Measurements from ENCODE around the gene ADARB1. TPM values are rescaled to one million over a fixed set of nuclear protein-coding genes. Genes with fewer than 3 reads are reported as not detected.

Gene ADARB1
- polyA plus RNA-seq, 1 of the 3 experiments (the other 2 are of a cell fraction), result 7.8 TPM

DNA sequence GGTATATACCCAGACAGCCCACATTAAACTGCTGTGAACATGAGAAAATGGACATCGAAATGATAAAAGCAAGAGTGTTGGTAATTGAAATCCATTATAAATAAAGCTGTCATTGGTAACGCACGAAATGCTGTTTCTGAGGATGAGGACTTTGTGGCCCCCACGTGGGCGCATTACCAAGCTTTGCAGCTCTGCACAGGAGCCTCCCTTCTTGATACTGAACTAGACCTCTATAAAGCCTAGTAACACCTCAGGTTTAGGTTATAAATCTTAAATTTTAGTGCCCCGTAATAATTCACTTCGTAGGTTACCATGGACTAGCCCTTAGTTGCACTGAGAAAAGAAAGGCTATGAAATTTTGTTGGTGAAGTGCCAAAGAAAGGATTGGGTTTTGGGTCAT lies 45.4 kb downstream of the ADARB1 start (continued):
- TF ChIP-seq, protein P1, sequence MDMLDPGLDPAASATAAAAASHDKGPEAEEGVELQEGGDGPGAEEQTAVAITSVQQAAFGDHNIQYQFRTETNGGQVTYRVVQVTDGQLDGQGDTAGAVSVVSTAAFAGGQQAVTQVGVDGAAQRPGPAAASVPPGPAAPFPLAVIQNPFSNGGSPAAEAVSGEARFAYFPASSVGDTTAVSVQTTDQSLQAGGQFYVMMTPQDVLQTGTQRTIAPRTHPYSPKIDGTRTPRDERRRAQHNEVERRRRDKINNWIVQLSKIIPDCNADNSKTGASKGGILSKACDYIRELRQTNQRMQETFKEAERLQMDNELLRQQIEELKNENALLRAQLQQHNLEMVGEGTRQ (IDR thresholded peaks at IDR 0.05; ENCODE audit: borderline replicate concordance, low read depth, low read length), result no peak
- TF ChIP-seq, protein P2, sequence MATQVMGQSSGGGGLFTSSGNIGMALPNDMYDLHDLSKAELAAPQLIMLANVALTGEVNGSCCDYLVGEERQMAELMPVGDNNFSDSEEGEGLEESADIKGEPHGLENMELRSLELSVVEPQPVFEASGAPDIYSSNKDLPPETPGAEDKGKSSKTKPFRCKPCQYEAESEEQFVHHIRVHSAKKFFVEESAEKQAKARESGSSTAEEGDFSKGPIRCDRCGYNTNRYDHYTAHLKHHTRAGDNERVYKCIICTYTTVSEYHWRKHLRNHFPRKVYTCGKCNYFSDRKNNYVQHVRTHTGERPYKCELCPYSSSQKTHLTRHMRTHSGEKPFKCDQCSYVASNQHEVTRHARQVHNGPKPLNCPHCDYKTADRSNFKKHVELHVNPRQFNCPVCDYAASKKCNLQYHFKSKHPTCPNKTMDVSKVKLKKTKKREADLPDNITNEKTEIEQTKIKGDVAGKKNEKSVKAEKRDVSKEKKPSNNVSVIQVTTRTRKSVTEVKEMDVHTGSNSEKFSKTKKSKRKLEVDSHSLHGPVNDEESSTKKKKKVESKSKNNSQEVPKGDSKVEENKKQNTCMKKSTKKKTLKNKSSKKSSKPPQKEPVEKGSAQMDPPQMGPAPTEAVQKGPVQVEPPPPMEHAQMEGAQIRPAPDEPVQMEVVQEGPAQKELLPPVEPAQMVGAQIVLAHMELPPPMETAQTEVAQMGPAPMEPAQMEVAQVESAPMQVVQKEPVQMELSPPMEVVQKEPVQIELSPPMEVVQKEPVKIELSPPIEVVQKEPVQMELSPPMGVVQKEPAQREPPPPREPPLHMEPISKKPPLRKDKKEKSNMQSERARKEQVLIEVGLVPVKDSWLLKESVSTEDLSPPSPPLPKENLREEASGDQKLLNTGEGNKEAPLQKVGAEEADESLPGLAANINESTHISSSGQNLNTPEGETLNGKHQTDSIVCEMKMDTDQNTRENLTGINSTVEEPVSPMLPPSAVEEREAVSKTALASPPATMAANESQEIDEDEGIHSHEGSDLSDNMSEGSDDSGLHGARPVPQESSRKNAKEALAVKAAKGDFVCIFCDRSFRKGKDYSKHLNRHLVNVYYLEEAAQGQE (IDR thresholded peaks at IDR 0.05; ENCODE audit: low read depth, low read length), result no peak
- TF ChIP-seq EZH2phosphoT487 (IDR thresholded peaks at IDR 0.05; ENCODE audit: borderline replicate concordance, low read depth), result no peak
- TF ChIP-seq SMC3 (IDR thresholded peaks at IDR 0.05; ENCODE audit: low read depth, low read length), result no peak
- TF ChIP-seq TCF12 (IDR thresholded peaks at IDR 0.05), result no peak

DNA sequence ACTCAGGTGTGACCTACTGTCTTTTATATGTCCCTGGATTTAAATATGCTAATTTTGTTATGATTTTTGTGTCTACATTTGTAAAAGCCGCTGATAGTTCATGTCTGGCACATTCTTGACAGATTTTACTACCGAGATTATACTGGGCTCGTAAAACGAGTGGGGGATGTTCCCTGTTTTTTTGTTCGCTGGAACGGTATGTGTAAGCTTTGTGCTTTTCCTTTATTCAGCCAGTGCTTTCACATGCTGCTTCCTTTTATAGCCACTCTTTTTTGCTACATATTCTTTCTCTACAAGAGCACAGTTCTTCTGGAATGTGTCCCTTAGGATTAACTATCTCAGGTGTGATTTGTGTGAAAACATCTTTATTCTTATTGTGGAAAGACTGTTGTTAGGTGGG lies 46.6 kb downstream of the ADARB1 start:
- Histone ChIP-seq H3K4me3 (ENCODE audit: low read depth in 2 of 2, low read length in 1 of 2) (no peak overlapping the region), H3K9ac (no peak overlapping the region), H3K79me2 (ENCODE audit: insufficient read depth) (no peaks in the 10 kb centered on the region; the same call in 1 of the 2 replicates), H3K27ac (ENCODE audit: low read depth in 2 of 2, low read length in 1 of 2) (no peak overlapping the region), H3K27me3 (ENCODE audit: insufficient read depth) (no peaks in the 10 kb centered on the region), H4K20me1 (ENCODE audit: insufficient read depth) (no peaks in the 10 kb centered on the region), H3K4me2 (no peak overlapping the region), H2AFZ (ENCODE audit: low read depth) (no peak overlapping the region), H3K4me1 (ENCODE audit: control insufficient read depth in 1 of 2, insufficient read depth in 2 of 2, low read depth in 1 of 2, low read length in 1 of 2) (peaks cover 0 to 15% of the 10 kb centered on the region in 2 experiments; a peak in 1 of 4 replicates), H3K9me2 (no peaks in the 10 kb centered on the region), H3K36me3 (replicated peaks in 1 of 2; ENCODE audit: control insufficient read depth in 1 of 2, insufficient read depth in 2 of 2, low read length in 1 of 2) (peaks cover 0 to 11% of the 10 kb centered on the region in 2 experiments), H3F3A (replicated peaks; ENCODE audit: insufficient read depth) (no peaks in the 10 kb centered on the region), H3K9me3 (no peaks in the 10 kb centered on the region)
- WGBS (ENCODE audit: low lambda C conversion rate), result 90% methylated on average over 6 of the region's 6 CpGs
- ChIA-PET POLR2A (no interaction called here), CTCF (interaction anchor here (1.8 to 5.3 kb wide), 5 partner anchors 7 to 171 kb away, joined by 4 to 80 read pairs (median 16); no protein-coding TSS in a partner anchor)
- no peak for TF ChIP-seq RAD21 (IDR thresholded peaks at IDR 0.05; ENCODE audit: low read length)
- TF ChIP-seq, protein P3, sequence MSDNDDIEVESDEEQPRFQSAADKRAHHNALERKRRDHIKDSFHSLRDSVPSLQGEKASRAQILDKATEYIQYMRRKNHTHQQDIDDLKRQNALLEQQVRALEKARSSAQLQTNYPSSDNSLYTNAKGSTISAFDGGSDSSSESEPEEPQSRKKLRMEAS (IDR thresholded peaks at IDR 0.05; ENCODE audit: low read depth), result no peak
- TF ChIP-seq FOXM1 (IDR thresholded peaks at IDR 0.05; ENCODE audit: low read depth), result no peak
- TF ChIP-seq RXRA (IDR thresholded peaks at IDR 0.05; ENCODE audit: borderline replicate concordance, low read depth), result no peak
- TF ChIP-seq RFX5 (IDR thresholded peaks at IDR 0.05; ENCODE audit: low read length), result no peak
- no peak for TF ChIP-seq TCF12 (IDR thresholded peaks at IDR 0.05)
- TF ChIP-seq SMC3 (IDR thresholded peaks at IDR 0.05; ENCODE audit: low read depth, low read length), result no peak
- TF ChIP-seq FOXJ3 (CRISPR knock-in tag; IDR thresholded peaks at IDR 0.05), result no peak
- TF ChIP-seq, protein P2 (IDR thresholded peaks at IDR 0.05; ENCODE audit: low read depth, low read length), result no peak
- TF ChIP-seq, protein P4, sequence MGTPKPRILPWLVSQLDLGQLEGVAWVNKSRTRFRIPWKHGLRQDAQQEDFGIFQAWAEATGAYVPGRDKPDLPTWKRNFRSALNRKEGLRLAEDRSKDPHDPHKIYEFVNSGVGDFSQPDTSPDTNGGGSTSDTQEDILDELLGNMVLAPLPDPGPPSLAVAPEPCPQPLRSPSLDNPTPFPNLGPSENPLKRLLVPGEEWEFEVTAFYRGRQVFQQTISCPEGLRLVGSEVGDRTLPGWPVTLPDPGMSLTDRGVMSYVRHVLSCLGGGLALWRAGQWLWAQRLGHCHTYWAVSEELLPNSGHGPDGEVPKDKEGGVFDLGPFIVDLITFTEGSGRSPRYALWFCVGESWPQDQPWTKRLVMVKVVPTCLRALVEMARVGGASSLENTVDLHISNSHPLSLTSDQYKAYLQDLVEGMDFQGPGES (IDR thresholded peaks at IDR 0.05; ENCODE audit: low read depth, low read length), result no peak
- no peak for TF ChIP-seq CHD2 (IDR thresholded peaks at IDR 0.05; ENCODE audit: low read length, partially characterized antibody)
- no peak for TF ChIP-seq TEAD4 (IDR thresholded peaks at IDR 0.05; ENCODE audit: borderline replicate concordance, insufficient read depth)
- no peak for TF ChIP-seq TAF1 (IDR thresholded peaks at IDR 0.05; ENCODE audit: borderline replicate concordance, low read depth, low read length)
- DNase-seq, result no peak
